ENCODE measurements around the gene CDKN1C.

DNA sequence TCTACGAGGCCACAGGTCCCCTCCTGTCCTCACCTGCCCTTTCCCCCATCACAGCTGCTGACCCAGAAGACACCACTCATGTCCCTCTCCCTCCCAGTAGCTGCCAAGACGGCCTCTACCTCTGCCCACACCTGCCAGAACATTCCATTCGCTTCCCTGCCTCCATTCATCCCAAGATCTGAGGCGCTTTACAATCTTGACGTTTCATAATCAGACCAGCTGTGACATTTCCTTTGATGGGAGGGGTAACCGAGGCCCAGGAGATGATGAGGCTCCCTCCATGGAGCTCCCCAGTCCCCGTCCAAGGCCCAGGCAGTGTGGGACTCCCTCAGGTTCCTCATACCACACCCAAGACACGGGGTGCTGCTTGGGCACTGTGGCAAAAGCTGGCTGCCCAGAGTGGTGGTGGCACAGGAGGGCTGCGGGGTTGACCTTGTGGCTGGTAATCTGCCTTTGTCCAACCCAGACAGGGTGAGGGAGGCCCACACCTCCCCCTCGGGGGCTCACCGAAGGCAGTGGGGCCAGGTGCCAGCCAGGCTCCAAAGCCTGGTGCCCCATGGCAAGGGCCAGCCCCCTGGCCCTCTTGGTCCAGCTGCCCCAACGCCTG, 26.3 kb upstream of the CDKN1C start:
- TF ChIP-seq POLR2A (IDR thresholded peaks at IDR 0.05), result no peak
- TF ChIP-seq, protein P1, sequence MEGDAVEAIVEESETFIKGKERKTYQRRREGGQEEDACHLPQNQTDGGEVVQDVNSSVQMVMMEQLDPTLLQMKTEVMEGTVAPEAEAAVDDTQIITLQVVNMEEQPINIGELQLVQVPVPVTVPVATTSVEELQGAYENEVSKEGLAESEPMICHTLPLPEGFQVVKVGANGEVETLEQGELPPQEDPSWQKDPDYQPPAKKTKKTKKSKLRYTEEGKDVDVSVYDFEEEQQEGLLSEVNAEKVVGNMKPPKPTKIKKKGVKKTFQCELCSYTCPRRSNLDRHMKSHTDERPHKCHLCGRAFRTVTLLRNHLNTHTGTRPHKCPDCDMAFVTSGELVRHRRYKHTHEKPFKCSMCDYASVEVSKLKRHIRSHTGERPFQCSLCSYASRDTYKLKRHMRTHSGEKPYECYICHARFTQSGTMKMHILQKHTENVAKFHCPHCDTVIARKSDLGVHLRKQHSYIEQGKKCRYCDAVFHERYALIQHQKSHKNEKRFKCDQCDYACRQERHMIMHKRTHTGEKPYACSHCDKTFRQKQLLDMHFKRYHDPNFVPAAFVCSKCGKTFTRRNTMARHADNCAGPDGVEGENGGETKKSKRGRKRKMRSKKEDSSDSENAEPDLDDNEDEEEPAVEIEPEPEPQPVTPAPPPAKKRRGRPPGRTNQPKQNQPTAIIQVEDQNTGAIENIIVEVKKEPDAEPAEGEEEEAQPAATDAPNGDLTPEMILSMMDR (IDR thresholded peaks at IDR 0.05), result no peak

All from adrenal gland (tissue), 5 donors.